Ectodermal cell (in vitro differentiated cells): ENCODE results near the gene ATP4A.

Experiments used
- H3K27ac ChIP-seq: 2 replicates; pipeline ENCODE4 v1.7.0; 2013; ENCODE audit warnings: mild to moderate bottlenecking, low read depth, low read length; ENCODE audit not compliant: insufficient read depth, poor library complexity, severe bottlenecking
- H3K27me3 ChIP-seq: 2 replicates; pipeline ENCODE4 v1.7.0; 2013; ENCODE audit warnings: mild to moderate bottlenecking, low read length; ENCODE audit not compliant: insufficient read depth, control insufficient read depth, poor library complexity, severe bottlenecking
- H3K36me3 ChIP-seq: one replicate; pipeline ENCODE4 v1.7.0; 2013; ENCODE audit warnings: low read length; ENCODE audit not compliant: control insufficient read depth, insufficient read depth
- H3K4me1 ChIP-seq: one replicate; pipeline ENCODE4 v1.7.0; 2013; ENCODE audit warnings: low read length; ENCODE audit not compliant: control insufficient read depth, insufficient read depth
- H3K4me3 ChIP-seq: 2 replicates; pipeline ENCODE4 v1.7.0; 2013; ENCODE audit warnings: low read depth, low read length, control low read depth; ENCODE audit not compliant: insufficient read depth
- H3K9me3 ChIP-seq: 2 replicates; pipeline ENCODE4 v1.7.0; 2013; ENCODE audit warnings: mild to moderate bottlenecking, low read length, moderate library complexity; ENCODE audit not compliant: control insufficient read depth
- WGBS, 2 experiments: methylation state at CpG; one replicate each; pipeline ENCODE4 v1.1.7; 2013; ENCODE audit warnings: missing lambda C conversion rate in 2 of 2; 5-methylcytosine and 5-hydroxymethylcytosine counted together

Gene ATP4A

GRCh38 chr19:35569281-35569781 lies 5.9 kb upstream of the ATP4A start:
- no peaks in the 10 kb centered on the region for H3K4me1 ChIP-seq
- H3K27ac ChIP-seq = no peak overlapping the region
- 80 to 82% methylated on average over 5 of the region's 5 CpGs for WGBS, 2 experiments
- H3K4me3 ChIP-seq = no peak overlapping the region
- no peaks in the 10 kb centered on the region for H3K36me3 ChIP-seq
- H3K9me3 ChIP-seq = no peaks in the 10 kb centered on the region
- H3K27me3 ChIP-seq = no peaks in the 10 kb centered on the region

GRCh38 chr19:35566738-35567137 lies 3.3 kb upstream of the ATP4A start:
- 87 to 91% methylated on average over 7 of the region's 7 CpGs for WGBS, 2 experiments
- no peaks in the 10 kb centered on the region for H3K36me3 ChIP-seq
- H3K4me3 ChIP-seq = no peak overlapping the region
- no peaks in the 10 kb centered on the region for H3K4me1 ChIP-seq
- H3K27ac ChIP-seq = no peak overlapping the region
- no peaks in the 10 kb centered on the region for H3K9me3 ChIP-seq
- H3K27me3 ChIP-seq = no peaks in the 10 kb centered on the region

- WGBS, 2 experiments = 87 to 89% methylated on average over 12 of the region's 12 CpGs
- no peaks in the 10 kb centered on the region for H3K36me3 ChIP-seq
Observed at GRCh38 chr19:35565016-35565856, 1.8 kb upstream of the ATP4A start.

GRCh38 chr19:35562776-35563175 lies 682 bp downstream of the ATP4A start:
- Histone ChIP-seq H3K4me1 (no peaks in the 10 kb centered on the region), H3K27me3 (peaks cover 32% of the 10 kb centered on the region), H3K9me3 (no peaks in the 10 kb centered on the region), H3K4me3 (no peak overlapping the region), H3K27ac (no peak overlapping the region), H3K36me3 (no peaks in the 10 kb centered on the region)
- WGBS, 2 experiments = 62 to 66% methylated on average over 2 of the region's 2 CpGs

More at GRCh38 chr19:35565016-35565856, 1.8 kb upstream of the ATP4A start:
- Histone ChIP-seq H3K4me3 (no peak overlapping the region), H3K9me3 (no peaks in the 10 kb centered on the region), H3K27ac (no peak overlapping the region), H3K27me3 (peaks cover 8% of the 10 kb centered on the region), H3K4me1 (no peaks in the 10 kb centered on the region)

- Histone ChIP-seq H3K4me1 (no peaks in the 10 kb centered on the region), H3K27me3 (peaks cover 34% of the 10 kb centered on the region), H3K4me3 (no peak overlapping the region), H3K36me3 (no peaks in the 10 kb centered on the region), H3K9me3 (no peaks in the 10 kb centered on the region), H3K27ac (no peak overlapping the region)
- 69 to 71% methylated on average over 17 of the region's 17 CpGs for WGBS, 2 experiments
Observed at GRCh38 chr19:35562336-35562735, 1.1 kb downstream of the ATP4A start.

- H3K27me3 ChIP-seq = peaks cover 43% of the 10 kb centered on the region
- H3K36me3 ChIP-seq = no peaks in the 10 kb centered on the region
- H3K4me3 ChIP-seq = no peak overlapping the region
- 87 to 90% methylated on average over 6 of the region's 6 CpGs for WGBS, 2 experiments
- H3K9me3 ChIP-seq = no peaks in the 10 kb centered on the region
- no peak overlapping the region for H3K27ac ChIP-seq
- no peaks in the 10 kb centered on the region for H3K4me1 ChIP-seq
Observed at GRCh38 chr19:35561436-35561835, 2.0 kb downstream of the ATP4A start.

GRCh38 chr19:35560677-35561076 lies 2.8 kb downstream of the ATP4A start:
- H3K4me3 ChIP-seq = no peak overlapping the region
- no peak overlapping the region for H3K27ac ChIP-seq
- H3K4me1 ChIP-seq = no peaks in the 10 kb centered on the region
- H3K9me3 ChIP-seq = no peaks in the 10 kb centered on the region
- H3K36me3 ChIP-seq = no peaks in the 10 kb centered on the region
- WGBS, 2 experiments = 71 to 77% methylated on average over 6 of the region's 6 CpGs
- H3K27me3 ChIP-seq = peaks cover 46% of the 10 kb centered on the region

GRCh38 chr19:35560271-35560670 lies 3.2 kb downstream of the ATP4A start:
- 92 to 93% methylated on average over 18 of the region's 18 CpGs for WGBS, 2 experiments
- H3K27me3 ChIP-seq = peaks cover 46% of the 10 kb centered on the region
- no peaks in the 10 kb centered on the region for H3K4me1 ChIP-seq
- no peaks in the 10 kb centered on the region for H3K36me3 ChIP-seq
- H3K9me3 ChIP-seq = no peaks in the 10 kb centered on the region
- no peak overlapping the region for H3K4me3 ChIP-seq
- no peak overlapping the region for H3K27ac ChIP-seq

GRCh38 chr19:35559781-35560180 lies 3.7 kb downstream of the ATP4A start:
- peaks cover 46% of the 10 kb centered on the region for H3K27me3 ChIP-seq

GRCh38 chr19:35559281-35559659 lies 4.2 kb downstream of the ATP4A start:
- WGBS, 2 experiments = 82 to 86% methylated on average over 11 of the region's 11 CpGs
- H3K36me3 ChIP-seq = no peaks in the 10 kb centered on the region
- H3K9me3 ChIP-seq = no peaks in the 10 kb centered on the region

More at GRCh38 chr19:35559781-35560180, 3.7 kb downstream of the ATP4A start:
- H3K4me1 ChIP-seq = no peaks in the 10 kb centered on the region
- H3K9me3 ChIP-seq = no peaks in the 10 kb centered on the region
- WGBS, 2 experiments = 92 to 93% methylated on average over 23 of the region's 23 CpGs
- H3K4me3 ChIP-seq = no peak overlapping the region
- no peak overlapping the region for H3K27ac ChIP-seq
- H3K36me3 ChIP-seq = no peaks in the 10 kb centered on the region

More at GRCh38 chr19:35559281-35559659, 4.2 kb downstream of the ATP4A start:
- Histone ChIP-seq H3K27ac (no peak overlapping the region), H3K4me1 (no peaks in the 10 kb centered on the region), H3K27me3 (peaks cover 46% of the 10 kb centered on the region), H3K4me3 (no peak overlapping the region)
